SK-N-SH (cell line): ENCODE data around the gene POTEF. TPM values are rescaled to one million over a fixed set of nuclear protein-coding genes. Genes with fewer than 3 reads are reported as not detected.
"Not testable (repeated sequence)": the region's sequence is repeated elsewhere in the genome, so short reads cannot be mapped to it uniquely, and the experiment has no call there.

Experiments used
- CTCF ChIA-PET: fragments of 300-600, 350-600 bp; formaldehyde crosslinking; extraction: SDS; loops from one replicate; lab custom pipeline; 2021; lab: Yijun Ruan, JAX
- POLR2A ChIA-PET: fragments of 350-600 bp; sonication (Branson Sonifier 250); formaldehyde crosslinking; extraction: SDS; loops from one replicate; lab custom pipeline; 2020; ENCODE audit warnings: antibody characterized with exemption, inconsistent platforms; lab: Yijun Ruan, JAX
- DNase-seq: peaks from one replicate; pipeline ENCODE4 v3.0.0; 2012
- H2AFZ ChIP-seq: fragments of 200-600 bp; sonication (generic); 2 replicates; pipeline ENCODE4 v1.8.1; 2016; ENCODE audit warnings: antibody characterized with exemption, mild to moderate bottlenecking, low read depth
- H3F3A ChIP-seq: fragments of 200-600 bp; sonication (generic); replicated peaks from 2 replicates; pipeline ENCODE3; 2016; ENCODE audit warnings: antibody characterized with exemption, mild to moderate bottlenecking; ENCODE audit not compliant: insufficient read depth
- H3K27ac ChIP-seq, 2 experiments: fragments of 200-500 bp in 1 of 2; fragments of 200-600 bp in 1 of 2; sonication (Bioruptor generic) in 1 of 2; sonication (generic), shearing (Covaris generic) in 1 of 2; 2 replicates each; pipeline versions ENCODE4 v1.5.1 to v1.6.1; 2014 to 2016; ENCODE audit warnings: low read depth in 2 of 2, inconsistent platforms in 1 of 2, low read length in 1 of 2, mild to moderate bottlenecking in 1 of 2, mixed read lengths in 1 of 2
- H3K27me3 ChIP-seq: fragments of 200-600 bp; sonication (generic), shearing (Covaris generic); 2 replicates; pipeline ENCODE4 v1.6.1; 2016; ENCODE audit warnings: mixed run types; ENCODE audit not compliant: insufficient read depth
- H3K36me3 ChIP-seq, 2 experiments: fragments of 200-500 bp in 1 of 2; fragments of 200-600 bp in 1 of 2; sonication (Bioruptor generic) in 1 of 2; sonication (generic) in 1 of 2; replicated peaks in 1 of 2; 2 replicates each; pipeline versions ENCODE3 to v1.5.1; 2014 to 2016; ENCODE audit warnings: low read length in 1 of 2, mild to moderate bottlenecking in 1 of 2; ENCODE audit not compliant: insufficient read depth in 2 of 2, control insufficient read depth in 1 of 2
- H3K4me1 ChIP-seq, 2 experiments: fragments of 200-500 bp in 1 of 2; fragments of 200-600 bp in 1 of 2; sonication (Bioruptor generic) in 1 of 2; sonication (generic), shearing (Covaris generic) in 1 of 2; 2 replicates each; pipeline versions ENCODE4 v1.5.1 to v1.6.1; 2014 to 2016; ENCODE audit warnings: low read depth in 1 of 2, low read length in 1 of 2, mixed run types in 1 of 2; ENCODE audit not compliant: insufficient read depth in 2 of 2, control insufficient read depth in 1 of 2
- H3K4me2 ChIP-seq: fragments of 200-600 bp; sonication (generic), shearing (Covaris generic); 2 replicates; pipeline ENCODE4 v1.6.1; 2017; ENCODE audit warnings: mixed run types
- H3K4me3 ChIP-seq, 2 experiments: fragments of 200-500 bp in 1 of 2; fragments of 200-600 bp in 1 of 2; sonication (Bioruptor generic) in 1 of 2; sonication (generic), shearing (Covaris generic) in 1 of 2; 2 replicates each; pipeline versions ENCODE4 v1.5.1 to v1.8.1; 2014 to 2016; ENCODE audit warnings: low read depth in 2 of 2, inconsistent platforms in 1 of 2, low read length in 1 of 2, mild to moderate bottlenecking in 1 of 2, mixed read lengths in 1 of 2, moderate library complexity in 1 of 2
- H3K79me2 ChIP-seq: fragments of 200-600 bp; sonication (generic); 2 replicates; pipeline ENCODE4 v1.8.1; 2017; ENCODE audit warnings: mild to moderate bottlenecking; ENCODE audit not compliant: insufficient read depth
- H3K9ac ChIP-seq: fragments of 200-600 bp; sonication (generic); 2 replicates; pipeline ENCODE4 v1.6.1; 2017; ENCODE audit warnings: mixed run types
- H3K9me2 ChIP-seq: fragments of 200-600 bp; sonication (generic); 2 replicates; pipeline ENCODE4 v1.6.1; 2017; ENCODE audit warnings: mixed run types
- H3K9me3 ChIP-seq: fragments of 200-600 bp; sonication (generic); 2 replicates; pipeline ENCODE4 v1.6.1; 2017; ENCODE audit warnings: mixed run types, mild to moderate bottlenecking, moderate library complexity
- H4K20me1 ChIP-seq: fragments of 200-600 bp; sonication (generic); 2 replicates; pipeline ENCODE4 v1.6.1; 2017; ENCODE audit warnings: mild to moderate bottlenecking, mixed run types; ENCODE audit not compliant: insufficient read depth
- CHD2 ChIP-seq: fragments of 150-350 bp; IDR thresholded peaks from 2 replicates; pipeline ENCODE4 v1.6.1; 2018; ENCODE audit warnings: low read length; ENCODE audit not compliant: partially characterized antibody
- FOSL2 ChIP-seq: IDR thresholded peaks from 2 replicates; pipeline ENCODE4 v1.4.0; 2012; ENCODE audit warnings: low read depth, mild to moderate bottlenecking, moderate library complexity, borderline replicate concordance
- GATA2 ChIP-seq: sonication (generic); formaldehyde crosslinking; IDR thresholded peaks from 2 replicates; pipeline ENCODE4 v1.5.0; 2020; ENCODE audit warnings: mild to moderate bottlenecking, missing genetic modification reagents
- JUND ChIP-seq: IDR thresholded peaks from 2 replicates; pipeline ENCODE4 v1.4.0; 2012
- MEF2A ChIP-seq: IDR thresholded peaks from 2 replicates; pipeline ENCODE4 v1.4.0; 2012; ENCODE audit warnings: low read depth, borderline replicate concordance
- NFIC ChIP-seq: IDR thresholded peaks from 2 replicates; pipeline ENCODE4 v1.4.0; 2012; ENCODE audit warnings: borderline replicate concordance
- NRF1 ChIP-seq: IDR thresholded peaks from 2 replicates; pipeline ENCODE4 v1.6.1; 2012; ENCODE audit warnings: low read depth, mild to moderate bottlenecking, low read length
- PBX3 ChIP-seq: IDR thresholded peaks from 2 replicates; pipeline ENCODE4; 2012
- POLR2AphosphoS5 ChIP-seq: IDR thresholded peaks from 2 replicates; pipeline ENCODE4 v1.6.1; 2012; ENCODE audit warnings: low read depth, low read length
- RAD21 ChIP-seq: IDR thresholded peaks from 2 replicates; pipeline ENCODE4 v1.6.1; 2012; ENCODE audit warnings: mild to moderate bottlenecking, low read length
- RFX5 ChIP-seq: IDR thresholded peaks from 2 replicates; pipeline ENCODE4 v1.6.1; 2012; ENCODE audit warnings: mild to moderate bottlenecking, improper control_type of control experiment, low read length
- SIN3A ChIP-seq: IDR thresholded peaks from 2 replicates; pipeline ENCODE4 v1.6.1; 2012; ENCODE audit warnings: low read depth, mild to moderate bottlenecking, low read length, moderate library complexity, borderline replicate concordance
- TAF1 ChIP-seq: IDR thresholded peaks from 2 replicates; pipeline ENCODE4 v1.6.1; 2012; ENCODE audit warnings: low read depth, mild to moderate bottlenecking, low read length, moderate library complexity, borderline replicate concordance
- TCF12 ChIP-seq: IDR thresholded peaks from 2 replicates; pipeline ENCODE4 v1.4.0; 2012
- USF1 ChIP-seq: IDR thresholded peaks from 2 replicates; pipeline ENCODE4 v1.4.0; 2012; ENCODE audit warnings: low read depth, borderline replicate concordance
- WGBS: methylation state at CpG from one replicate; pipeline ENCODE4 v1.1.6; 2017; ENCODE audit warnings: low lambda C conversion rate; 5-methylcytosine and 5-hydroxymethylcytosine counted together
- polyA plus RNA-seq, 3 experiments: library from polyadenylated mRNA; depleted of rRNA; stranded (reverse); fragments of >200 nt; gene quantifications; 2 replicates each; pipeline ENCODE4 v1.2.3, GENCODE V29; 2012
- TF ChIP-seq, protein P1 (sequence below): fragments of 150-350 bp; IDR thresholded peaks from 2 replicates; pipeline ENCODE4 v1.6.1; 2016; ENCODE audit warnings: mild to moderate bottlenecking, low read depth, low read length

The POTEF gene
- polyA plus RNA-seq, 1 of the 3 experiments (the other 2 are of a cell fraction), result not detected

GRCh38 chr2:130165293-130166016 lies 36.4 kb upstream of the POTEF start:
- H3K9me3 ChIP-seq, result no peaks in the 10 kb centered on the region
- peaks cover 4 to 23% of the 10 kb centered on the region in 2 experiments for H3K36me3 ChIP-seq
- no peaks in the 10 kb centered on the region for H3K27me3 ChIP-seq
- TF ChIP-seq CHD2 (no peak), MEF2A (no peak), NFIC (no peak), TAF1 (no peak), FOSL2 (no peak), RAD21 (no peak), JUND (no peak)
- TF ChIP-seq, protein P1, sequence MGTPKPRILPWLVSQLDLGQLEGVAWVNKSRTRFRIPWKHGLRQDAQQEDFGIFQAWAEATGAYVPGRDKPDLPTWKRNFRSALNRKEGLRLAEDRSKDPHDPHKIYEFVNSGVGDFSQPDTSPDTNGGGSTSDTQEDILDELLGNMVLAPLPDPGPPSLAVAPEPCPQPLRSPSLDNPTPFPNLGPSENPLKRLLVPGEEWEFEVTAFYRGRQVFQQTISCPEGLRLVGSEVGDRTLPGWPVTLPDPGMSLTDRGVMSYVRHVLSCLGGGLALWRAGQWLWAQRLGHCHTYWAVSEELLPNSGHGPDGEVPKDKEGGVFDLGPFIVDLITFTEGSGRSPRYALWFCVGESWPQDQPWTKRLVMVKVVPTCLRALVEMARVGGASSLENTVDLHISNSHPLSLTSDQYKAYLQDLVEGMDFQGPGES, result no peak
- TF ChIP-seq, all 33 proteins: peak for 0
- Histone ChIP-seq H3K4me1 (no peaks in the 10 kb centered on the region), H3K4me3 (no peak overlapping the region), H3F3A (no peaks in the 10 kb centered on the region), H2AFZ (no peak overlapping the region), H3K9me2 (no peaks in the 10 kb centered on the region), H3K27ac (no peak overlapping the region), H3K9ac (no peak overlapping the region), H3K4me2 (no peak overlapping the region), H3K79me2 (no peaks in the 10 kb centered on the region), H4K20me1 (no peaks in the 10 kb centered on the region)
- ChIA-PET POLR2A (no interaction called here), CTCF (no interaction called here)
- WGBS, result 95% methylated on average over 7 of the region's 8 CpGs
- DNase-seq, result no peak

DNA sequence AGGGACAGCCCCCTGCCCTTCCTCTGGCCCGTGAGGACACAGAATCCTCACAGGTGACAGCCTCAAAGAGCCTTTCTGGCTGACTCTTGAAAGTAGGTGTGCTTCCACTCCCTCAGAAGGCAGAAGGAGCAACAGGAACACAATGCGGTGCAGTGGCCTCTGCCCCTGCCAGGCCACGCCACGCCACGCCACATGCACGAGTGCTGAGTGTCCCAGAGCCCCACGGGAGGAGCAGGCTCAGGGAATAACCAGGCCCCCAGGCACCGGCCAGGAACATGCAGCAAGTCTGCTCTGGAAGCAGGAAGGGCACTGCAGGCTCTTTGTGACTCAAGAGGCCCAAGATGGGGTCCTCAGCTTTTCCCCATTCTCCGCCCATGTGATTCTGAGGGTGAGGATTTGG lies 33.9 kb upstream of the POTEF start:
- no peaks in the 10 kb centered on the region for H3K9me3 ChIP-seq
- no peaks in the 10 kb centered on the region for H3K9me2 ChIP-seq
- POLR2A ChIA-PET, result no interaction called here
- H3K9ac ChIP-seq, result no peak overlapping the region
- DNase-seq, result no peak
- no peak overlapping the region for H3K4me2 ChIP-seq
- TF ChIP-seq, protein P1, result no peak
- TF ChIP-seq TCF12 (no peak), USF1 (no peak), NRF1 (no peak), POLR2AphosphoS5 (no peak), PBX3 (no peak), SIN3A (no peak), FOSL2 (no peak), GATA2 (CRISPR knock-in tag) (no peak), RFX5 (no peak), TAF1 (no peak)
- H4K20me1 ChIP-seq, result no peaks in the 10 kb centered on the region
- H3K4me3 ChIP-seq, result no peak overlapping the region
- CTCF ChIA-PET, result no interaction called here
- WGBS, result 97% methylated on average over 5 of the region's 9 CpGs
- H3K27me3 ChIP-seq, result no peaks in the 10 kb centered on the region
- H3F3A ChIP-seq, result no peaks in the 10 kb centered on the region
- no peaks in the 10 kb centered on the region for H3K79me2 ChIP-seq
- H3K36me3 ChIP-seq, result peaks cover 4 to 30% of the 10 kb centered on the region in 2 experiments
- no peak overlapping the region for H3K27ac ChIP-seq
- no peak overlapping the region for H2AFZ ChIP-seq
- no peaks in the 10 kb centered on the region; a peak in 1 of 4 replicates for H3K4me1 ChIP-seq

DNA sequence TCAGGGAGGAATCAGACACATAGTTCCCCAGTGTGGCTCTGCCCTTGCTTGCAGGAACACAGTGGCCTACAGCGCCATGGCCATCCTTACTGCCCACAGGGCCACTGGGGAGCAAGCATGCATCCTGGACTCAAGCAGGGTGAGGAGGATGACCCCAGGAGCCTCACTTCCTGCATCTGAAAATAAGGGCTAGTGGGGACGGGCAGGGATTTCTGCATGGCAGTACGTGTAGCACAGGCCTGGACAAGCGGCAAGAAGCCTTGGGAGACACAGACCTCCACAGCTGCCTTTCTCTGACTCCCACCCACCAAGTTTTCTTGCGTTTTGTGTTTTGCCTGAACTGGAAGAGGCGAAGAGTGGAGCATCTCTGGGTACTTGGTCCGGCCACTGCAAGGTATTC lies 33.5 kb upstream of the POTEF start:
- H3K9me2 ChIP-seq, H3K9me3 ChIP-seq, H3K27me3 ChIP-seq, H3K4me3 ChIP-seq, H3K4me1 ChIP-seq, H3K79me2 ChIP-seq, DNase-seq, H3K4me2 ChIP-seq, H3K27ac ChIP-seq, H3K9ac ChIP-seq, POLR2A ChIA-PET, H3F3A ChIP-seq, H4K20me1 ChIP-seq, H2AFZ ChIP-seq, CTCF ChIA-PET: not testable (repeated sequence)
- peaks cover 4 to 30% of the 10 kb centered on the region in 2 experiments for H3K36me3 ChIP-seq
- WGBS, result 90% methylated on average over 5 of the region's 7 CpGs
